GM18508 (cell line): ENCODE data around the gene MED28.
"Not testable (repeated sequence)": the region's sequence is repeated elsewhere in the genome, so short reads cannot be mapped to it uniquely, and the experiment has no call there.

ENCODE experiments used
- ATAC-seq: cut with Tn5 transposase; IDR thresholded peaks from one replicate; pipeline ENCODE4 v1.9.1; 2021; ENCODE audit warnings: moderate number of reproducible peaks; ENCODE audit not compliant: insufficient read depth, unreplicated experiment

MED28 gene, protein sequence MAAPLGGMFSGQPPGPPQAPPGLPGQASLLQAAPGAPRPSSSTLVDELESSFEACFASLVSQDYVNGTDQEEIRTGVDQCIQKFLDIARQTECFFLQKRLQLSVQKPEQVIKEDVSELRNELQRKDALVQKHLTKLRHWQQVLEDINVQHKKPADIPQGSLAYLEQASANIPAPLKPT

GRCh38 chr4:17614416-17615299, at the start of gene MED28:
MED28 (plus strand) TSS chr4:17614641; CDS start chr4:17614655, 14 bp downstream.
- peak; percentile 93 for ATAC-seq

- ATAC-seq: no peak
Observed at GRCh38 chr4:17565846-17566245, 48.6 kb upstream of the MED28 start.

- ATAC-seq: no peak
Observed at GRCh38 chr4:17567271-17567670, 47.2 kb upstream of the MED28 start.

GRCh38 chr4:17574206-17574605, 40.2 kb upstream of the MED28 start:
- no peak for ATAC-seq

GRCh38 chr4:17575177-17575576, 39.3 kb upstream of the MED28 start:
- not testable (repeated sequence) for ATAC-seq

GRCh38 chr4:17576932-17577664, 37.3 kb upstream of the MED28 start, which contains the start of gene LAP3:
LAP3 (plus strand) TSS chr4:17577198; CDS start chr4:17577466, 268 bp downstream.
- ATAC-seq: peak; percentile 60

GRCh38 chr4:17577665-17578481, 36.6 kb upstream of the MED28 start:
- peak; percentile 6 for ATAC-seq

GRCh38 chr4:17578482-17578891, 36.0 kb upstream of the MED28 start:
- peak; percentile 35 for ATAC-seq

- no peak for ATAC-seq
Observed at GRCh38 chr4:17580969-17581368, 33.5 kb upstream of the MED28 start.

- no peak for ATAC-seq
Observed at GRCh38 chr4:17583276-17583675, 31.2 kb upstream of the MED28 start.

- ATAC-seq: no peak
Observed at GRCh38 chr4:17583941-17584340, 30.5 kb upstream of the MED28 start.

DNA sequence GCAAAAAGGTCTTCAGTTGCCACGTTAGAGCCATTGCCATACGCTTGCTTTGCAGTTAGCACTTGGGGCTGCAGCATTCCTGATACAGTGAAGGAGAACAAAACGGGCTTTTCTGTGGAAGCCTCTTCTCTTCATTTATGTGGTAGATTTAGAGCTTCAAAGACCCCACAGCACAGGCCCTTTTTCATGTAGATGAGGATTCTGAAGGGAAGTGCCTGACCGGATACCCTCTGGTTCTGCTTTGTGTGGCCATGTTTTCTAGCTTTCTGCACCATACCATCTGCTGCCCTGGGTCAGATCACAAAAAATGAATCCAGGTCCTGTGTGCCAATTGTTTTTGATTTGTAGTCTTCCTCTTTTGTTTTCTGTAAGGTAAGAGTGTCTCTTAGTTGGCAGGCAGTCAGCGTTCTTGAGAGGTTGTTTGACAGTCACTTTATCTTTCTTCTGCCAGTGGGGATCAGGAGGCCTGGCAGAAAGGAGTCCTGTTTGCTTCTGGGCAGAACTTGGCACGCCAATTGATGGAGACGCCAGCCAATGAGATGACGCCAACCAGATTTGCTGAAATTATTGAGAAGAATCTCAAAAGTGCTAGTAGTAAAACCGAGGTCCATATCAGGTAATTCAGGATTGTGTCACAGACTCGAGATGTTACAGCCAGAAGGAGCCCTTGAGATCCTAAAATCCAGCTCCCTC, 29.8 kb upstream of the MED28 start:
- no peak for ATAC-seq

DNA sequence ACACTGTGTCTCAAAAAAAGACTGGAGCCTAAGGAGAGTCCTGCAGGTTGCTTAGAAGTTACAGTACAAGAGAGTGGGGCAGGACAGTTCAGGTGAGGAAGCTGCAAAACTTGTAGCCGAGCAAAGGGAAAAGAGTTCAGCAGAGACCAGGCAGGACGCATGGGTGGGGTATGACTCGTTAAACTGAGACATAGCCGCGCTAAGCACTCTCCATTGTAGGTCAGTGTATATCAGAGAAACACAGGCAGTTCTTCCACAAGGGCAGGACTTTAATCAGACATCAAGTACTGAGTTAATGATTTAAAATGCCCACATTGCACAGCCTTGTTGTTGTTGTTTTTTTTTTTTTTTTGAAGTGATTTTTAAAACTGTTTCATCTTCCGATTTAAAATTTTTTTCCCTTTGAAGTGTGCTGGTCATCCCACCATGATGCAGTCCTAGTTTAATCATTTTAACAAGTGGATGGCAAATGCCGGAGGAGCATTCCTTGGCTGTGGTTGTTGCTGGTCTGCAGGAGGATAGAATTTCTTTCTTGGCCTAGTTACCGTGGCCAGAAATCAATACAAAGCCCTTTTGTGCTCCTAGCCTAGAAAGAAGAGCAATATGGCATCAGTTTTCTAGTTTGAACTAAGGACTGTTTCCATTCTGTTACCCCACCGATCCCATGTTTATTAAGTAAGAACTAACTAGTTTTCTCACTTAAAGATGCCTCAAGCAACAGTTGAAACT, 27.2 kb upstream of the MED28 start:
- no peak for ATAC-seq

DNA sequence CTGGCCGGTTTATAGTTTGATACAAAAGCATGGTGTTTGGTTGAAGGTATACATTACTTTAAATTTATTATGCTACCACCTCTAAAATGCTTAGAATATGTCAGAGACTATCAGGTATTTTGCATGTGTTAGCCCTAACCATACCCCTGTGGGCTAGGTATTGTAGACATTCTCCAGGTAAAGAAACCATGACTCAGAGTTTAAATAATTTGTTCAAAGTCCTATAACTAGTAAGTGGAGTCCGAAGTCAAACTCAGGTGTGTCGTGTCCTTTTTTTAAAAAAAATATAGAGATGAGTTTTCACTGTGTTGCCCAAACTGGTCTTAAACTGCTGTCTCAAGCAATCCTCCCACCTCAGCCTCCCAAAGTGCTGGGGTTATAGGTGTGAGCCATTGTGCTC, 25.1 kb upstream of the MED28 start:
- ATAC-seq: no peak

DNA sequence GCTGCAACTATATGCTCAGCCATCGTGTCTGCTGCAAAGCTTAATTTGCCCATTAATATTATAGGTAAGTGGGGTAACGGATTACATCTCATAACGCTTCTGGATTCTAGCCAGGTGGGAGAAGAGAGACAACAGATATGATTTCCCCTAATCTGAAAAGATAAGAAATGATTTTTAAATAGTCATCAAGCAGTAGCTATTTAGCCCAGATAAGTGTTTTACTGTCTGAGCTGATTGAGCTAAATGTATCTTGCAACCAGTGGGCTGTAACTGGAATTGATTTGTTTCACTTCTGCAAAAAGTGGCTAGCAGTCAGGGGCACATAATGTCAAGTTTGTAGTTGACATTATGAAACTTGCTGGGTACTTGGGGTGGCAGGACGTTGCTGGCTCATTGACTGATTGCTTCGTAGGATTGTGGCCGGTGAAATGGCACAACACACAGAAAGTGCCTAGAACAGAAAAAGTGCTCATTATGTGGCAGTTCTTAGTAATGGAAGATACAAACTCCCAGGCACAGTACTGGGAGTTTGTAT, 18.9 kb upstream of the MED28 start:
- ATAC-seq: peak; percentile 95

- ATAC-seq: no peak
Observed at GRCh38 chr4:17597517-17597916, 16.9 kb upstream of the MED28 start.

GRCh38 chr4:17599826-17600225, 14.6 kb upstream of the MED28 start:
- no peak for ATAC-seq

DNA sequence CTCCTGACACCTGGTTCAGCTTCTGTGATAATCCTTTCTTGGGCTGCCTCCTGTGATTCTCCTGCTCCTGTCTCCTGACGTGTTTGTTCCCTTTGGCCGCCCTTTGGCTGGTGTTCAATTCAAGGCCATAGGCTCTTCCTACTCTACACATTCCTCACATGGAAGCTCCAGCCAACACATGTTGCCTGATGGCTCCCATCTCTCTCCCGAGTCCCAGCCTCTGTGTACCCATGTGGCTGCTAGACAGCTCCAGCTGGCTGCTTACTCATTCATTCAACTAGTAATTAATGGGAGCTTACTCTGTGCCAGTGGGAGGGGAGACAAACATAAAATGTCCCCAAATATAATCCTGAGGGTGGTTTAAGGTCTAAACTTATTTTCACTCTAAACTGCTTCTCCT, 9.2 kb upstream of the MED28 start:
- no peak for ATAC-seq
